Right lobe of liver (tissue), 4 donors: ENCODE measurements around the gene HS3ST6.

Experiments
- CTCF ChIP-seq, 4 donors: fragments of 200-600 bp in 3 of 4; fragments of 450-650 bp in 1 of 4; IDR thresholded peaks; one replicate each; pipeline versions ENCODE4 v1.5.1 to v1.8.0; 2016 to 2022; ENCODE audit warnings: antibody characterized with exemption in 4 of 4, mild to moderate bottlenecking in 2 of 4
- POLR2A ChIP-seq: fragments of 450-650 bp; IDR thresholded peaks from one replicate; pipeline ENCODE4 v1.6.1; 2017; ENCODE audit warnings: antibody characterized with exemption, mild to moderate bottlenecking
- donor health status: DM: no; HTN: no; CAD: no.
- donor health status: DM: no; HTN: no; CAD: no.
- donor health status: DM: no; HTN: yes; CAD: no.

GRCh38 chr16:1909561-1910231 is 8.5 kb downstream of the HS3ST6 start:
- no peak for TF ChIP-seq CTCF (IDR thresholded peaks at IDR 0.05)
- no peak for TF ChIP-seq POLR2A
